ENCODE measurements around the gene PIGU.

GRCh38 chr20:34683667-34684066 is 6.8 kb upstream of the PIGU start:
- no peak for TF ChIP-seq EP300 (conservative IDR thresholded peaks at IDR 0.05; ENCODE audit: poor library complexity, severe bottlenecking)
- TF ChIP-seq CTCF (IDR thresholded peaks at IDR 0.05; ENCODE audit: poor library complexity, severe bottlenecking) = no peak
- no peak for TF ChIP-seq RAD21 (conservative IDR thresholded peaks at IDR 0.05)
- TF ChIP-seq TAF1 (IDR thresholded peaks at IDR 0.05; ENCODE audit: low read depth) = no peak
- TF ChIP-seq MXI1 (conservative IDR thresholded peaks at IDR 0.05; ENCODE audit: poor library complexity, severe bottlenecking) = no peak
- no peak for TF ChIP-seq EZH2 (IDR thresholded peaks at IDR 0.05; ENCODE audit: borderline replicate concordance, insufficient read depth, low read length, poor library complexity, severe bottlenecking)
- no peak for TF ChIP-seq SMC3 (conservative IDR thresholded peaks at IDR 0.05; ENCODE audit: poor library complexity)
- no peak for TF ChIP-seq POLR2AphosphoS5 (IDR thresholded peaks at IDR 0.05)
- TF ChIP-seq REST (IDR thresholded peaks at IDR 0.05; ENCODE audit: borderline replicate concordance) = no peak
